PC-9 (cell line): ENCODE data around the gene IQCM. TPM values are rescaled to one million over a fixed set of nuclear protein-coding genes. Genes with fewer than 3 reads are reported as not detected.

Experiments used
- Bru-seq: library from RNA; stranded (reverse); fragments of 400-500 nt; gene quantifications from one replicate; lab custom pipeline; 2021; lab: Mats Ljungman, UMichigan
- BruChase-seq, 2 experiments: library from RNA; stranded (reverse); fragments of 400-500 nt; gene quantifications; one replicate each; lab custom pipeline; 2021; lab: Mats Ljungman, UMichigan
- BruUV-seq: library from RNA; stranded (reverse); fragments of 400-500 nt; replicated peaks from 2 replicates; lab custom pipeline; 2021; lab: Mats Ljungman, UMichigan
- CTCF ChIA-PET: fragments of 300-600 bp; sonication (Branson Sonifier 250); formaldehyde crosslinking; loops from one replicate; lab custom pipeline; 2022; ENCODE audit warnings: antibody characterized with exemption; lab: Charles Lee
- POLR2A ChIA-PET: fragments of 300-600 bp; sonication (Branson Sonifier 250); formaldehyde crosslinking; loops from one replicate; lab custom pipeline; 2022; ENCODE audit warnings: antibody characterized with exemption; ENCODE audit not compliant: unreplicated experiment; lab: Charles Lee
- DNase-seq, 2 experiments: peaks; one replicate each; pipeline versions ENCODE4 v3.0.0 to v3.0.0-alpha.2; 2015 to 2022; ENCODE audit warnings: mixed read lengths in 1 of 2
- H2AFZ ChIP-seq: fragments of 200-600 bp; sonication (generic); 2 replicates; pipeline ENCODE4 v1.8.1; 2017; ENCODE audit warnings: antibody characterized with exemption
- H3F3A ChIP-seq: fragments of 200-600 bp; sonication (generic); 2 replicates; pipeline ENCODE4 v1.8.1; 2017; ENCODE audit warnings: antibody characterized with exemption, mild to moderate bottlenecking, low read depth; ENCODE audit not compliant: insufficient read depth
- H3K27ac ChIP-seq: fragments of 200-600 bp; sonication (generic); 2 replicates; pipeline ENCODE4 v1.6.1; 2016; ENCODE audit warnings: mixed run types
- H3K27me3 ChIP-seq: fragments of 200-600 bp; sonication (generic); 2 replicates; pipeline ENCODE4 v1.6.1; 2016; ENCODE audit warnings: low read depth, mixed run types; ENCODE audit not compliant: insufficient read depth
- H3K36me3 ChIP-seq: fragments of 200-600 bp; sonication (generic); 2 replicates; pipeline ENCODE4 v1.6.1; 2016; ENCODE audit warnings: low read depth, mixed run types
- H3K4me1 ChIP-seq: fragments of 200-600 bp; sonication (generic); replicated peaks from 2 replicates; pipeline ENCODE4 v1.6.1; 2016; ENCODE audit warnings: mixed run types; ENCODE audit not compliant: insufficient read depth
- H3K4me2 ChIP-seq: fragments of 200-600 bp; sonication (generic); 2 replicates; pipeline ENCODE4 v1.6.1; 2017; ENCODE audit warnings: mixed run types
- H3K4me3 ChIP-seq: fragments of 200-600 bp; sonication (generic); 2 replicates; pipeline ENCODE4 v1.6.1; 2016; ENCODE audit warnings: mixed run types
- H3K79me2 ChIP-seq: fragments of 200-600 bp; sonication (generic); 2 replicates; pipeline ENCODE4 v1.6.1; 2017; ENCODE audit warnings: low read depth, mixed run types
- H3K9me2 ChIP-seq: fragments of 200-600 bp; sonication (generic); 2 replicates; pipeline ENCODE4 v1.8.1; 2017; ENCODE audit warnings: mild to moderate bottlenecking; ENCODE audit not compliant: insufficient read depth
- H3K9me3 ChIP-seq: fragments of 200-600 bp; sonication (generic); 2 replicates; pipeline ENCODE4 v1.8.1; 2016; ENCODE audit warnings: low read depth; ENCODE audit not compliant: insufficient read depth
- H4K20me1 ChIP-seq: fragments of 200-600 bp; sonication (generic); 2 replicates; pipeline ENCODE4 v1.8.1; 2017; ENCODE audit not compliant: insufficient read depth
- CTCF ChIP-seq: fragments of 200-600 bp; sonication (generic); conservative IDR thresholded peaks from 2 replicates; pipeline ENCODE4 v1.6.1; 2017; ENCODE audit warnings: mixed run types, antibody characterized with exemption, mild to moderate bottlenecking, moderate library complexity
- EZH2 ChIP-seq: fragments of 200-600 bp; sonication (generic); IDR thresholded peaks from 2 replicates; pipeline ENCODE4 v1.8.0; 2017; ENCODE audit warnings: antibody characterized with exemption, low read depth
- intact Hi-C: fragments of 100-400 bp; cut with micrococcal nuclease; formaldehyde crosslinking; loops from one replicate; pipeline ENCODE4 v1.10.0; 2022; ENCODE audit not compliant: unreplicated experiment
- long read RNA-seq: library from polyadenylated mRNA; stranded (forward); transcript quantifications from one replicate; pipeline ENCODE4 v2.0.0, GENCODE V29; 2022
- total RNA-seq: library from RNA; stranded (reverse); gene quantifications from 2 replicates; pipeline ENCODE4 v1.2.3, GENCODE V29; 2021

Gene IQCM
- total RNA-seq (not detected in 2 replicates), Bru-seq, nascent RNA (percentile 1 among the genes with signal in this experiment), BruChase-seq, experiment 1, labeled RNA remaining after a 2-hour chase (percentile 2 among the genes with signal in this experiment), BruChase-seq, experiment 2, labeled RNA remaining after a 6-hour chase (not detected)
- long read RNA-seq: 0 reads

GRCh38 chr4:149815743-149816142 lies at the start of gene IQCM:
IQCM (minus strand) TSS chr4:149815843; CDS start chr4:149742691, 73,152 bp downstream.
- CTCF ChIA-PET: no interaction called here
- no TSS peak for BruUV-seq

GRCh38 chr4:149857446-149857845 lies 41.8 kb upstream of the IQCM start:
- no peak overlapping the region for H2AFZ ChIP-seq
- H3K4me3 ChIP-seq: no peak overlapping the region
- ChIA-PET POLR2A (no interaction called here), CTCF (no interaction called here)
- no peaks in the 10 kb centered on the region for H3K36me3 ChIP-seq
- DNase-seq: no peak
- no peaks in the 10 kb centered on the region for H3K9me3 ChIP-seq
- H3K27ac ChIP-seq: no peak overlapping the region
- no peaks in the 10 kb centered on the region for H3K4me1 ChIP-seq
- no TSS peak for BruUV-seq
- intact Hi-C loops: no loop called here
- H3K9me2 ChIP-seq: no peaks in the 10 kb centered on the region
- H3K27me3 ChIP-seq: no peaks in the 10 kb centered on the region
- H3K79me2 ChIP-seq: no peaks in the 10 kb centered on the region
- H4K20me1 ChIP-seq: no peaks in the 10 kb centered on the region
- TF ChIP-seq EZH2: no peak
- TF ChIP-seq CTCF: no peak
- H3F3A ChIP-seq: no peaks in the 10 kb centered on the region
- no peak overlapping the region for H3K4me2 ChIP-seq

More at GRCh38 chr4:149815743-149816142, at the start of gene IQCM:
- Histone ChIP-seq H4K20me1 (no peaks in the 10 kb centered on the region), H3K9me2 (no peaks in the 10 kb centered on the region), H3F3A (no peaks in the 10 kb centered on the region), H3K36me3 (no peaks in the 10 kb centered on the region), H3K4me3 (no peak within 1 kb of the TSS), H3K4me1 (no peaks in the 10 kb centered on the region), H2AFZ (no peak within 1 kb of the TSS), H3K4me2 (no peak within 1 kb of the TSS), H3K9me3 (no peaks in the 10 kb centered on the region), H3K27ac (no peak within 1 kb of the TSS), H3K27me3 (no peaks in the 10 kb centered on the region), H3K79me2 (no peaks in the 10 kb centered on the region)
- intact Hi-C loops: no loop called here
- no peak for TF ChIP-seq EZH2
- no peak for TF ChIP-seq CTCF
- DNase-seq: no peak
- POLR2A ChIA-PET: no interaction called here

- Histone ChIP-seq H3F3A (no peaks in the 10 kb centered on the region), H3K4me1 (no peaks in the 10 kb centered on the region), H3K36me3 (no peaks in the 10 kb centered on the region), H4K20me1 (no peaks in the 10 kb centered on the region), H3K4me3 (no peak overlapping the region), H3K27ac (no peak overlapping the region), H3K9me2 (no peaks in the 10 kb centered on the region), H3K9me3 (no peaks in the 10 kb centered on the region), H3K4me2 (no peak overlapping the region), H3K27me3 (no peaks in the 10 kb centered on the region), H3K79me2 (no peaks in the 10 kb centered on the region), H2AFZ (no peak overlapping the region)
- POLR2A ChIA-PET: no interaction called here
- intact Hi-C loops: no loop called here
- BruUV-seq: no TSS peak
- CTCF ChIA-PET: no interaction called here
- TF ChIP-seq EZH2 (no peak), CTCF (no peak)
- DNase-seq: no peak
Observed at GRCh38 chr4:149845743-149846142, 30.1 kb upstream of the IQCM start.
